HG02885 (cell line): ENCODE measurements around the gene MVB12B.

Experiments
- ATAC-seq: cut with Tn5 transposase; IDR thresholded peaks from one replicate; pipeline ENCODE4 v1.9.1; 2021; ENCODE audit warnings: mild to moderate bottlenecking; ENCODE audit not compliant: unreplicated experiment, poor library complexity

MVB12B gene

GRCh38 chr9:126354887-126355770 is 28.5 kb downstream of the MVB12B start:
- no peak for ATAC-seq

DNA sequence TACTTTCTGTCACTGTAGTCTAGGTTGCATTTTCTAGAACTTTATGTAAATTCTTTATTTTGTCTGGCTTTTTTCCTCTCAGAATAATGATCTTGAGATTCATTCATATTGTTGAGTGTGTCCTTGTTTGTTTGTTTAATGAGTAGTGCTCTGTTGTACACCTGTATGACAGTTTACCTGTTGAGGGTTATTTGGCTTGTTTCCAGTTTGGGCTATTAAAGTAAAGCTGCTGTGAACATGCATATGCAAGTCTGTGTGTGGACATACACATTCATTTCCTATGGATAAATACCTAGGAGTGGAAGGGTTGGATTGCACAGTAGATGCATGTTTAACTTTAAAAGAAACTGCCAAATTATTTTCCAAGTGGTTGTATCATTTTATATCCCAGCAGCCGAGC is 30.4 kb downstream of the MVB12B start:
- ATAC-seq = no peak

- no peak for ATAC-seq
These were observed 33.4 kb downstream of the MVB12B start for GRCh38 chr9:126360073-126360472.

DNA sequence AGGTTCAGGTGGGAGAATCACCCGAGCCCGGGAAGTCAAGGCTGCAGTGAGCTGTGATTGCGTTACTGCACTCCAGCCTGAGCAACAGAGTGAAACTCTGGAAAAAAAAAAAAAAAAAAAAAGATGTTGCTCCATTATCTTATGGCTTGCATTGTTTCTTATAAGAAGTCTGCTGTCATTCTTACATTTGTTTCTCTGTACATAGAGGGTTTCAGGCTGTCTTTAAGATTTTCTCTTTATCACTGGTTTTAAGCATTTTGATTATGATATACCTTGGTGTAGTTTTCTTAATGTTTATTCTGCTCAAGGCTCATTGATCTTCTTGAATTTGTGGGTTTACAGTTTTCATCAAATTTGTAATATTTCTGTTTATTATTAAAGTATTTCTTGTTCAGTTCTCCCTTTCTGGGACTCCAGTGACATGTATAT is 35.2 kb downstream of the MVB12B start:
- ATAC-seq = no peak

- no peak for ATAC-seq
These were observed 36.6 kb downstream of the MVB12B start for GRCh38 chr9:126363250-126363649.

- ATAC-seq = no peak
These were observed 37.4 kb downstream of the MVB12B start for GRCh38 chr9:126363847-126364671.

DNA sequence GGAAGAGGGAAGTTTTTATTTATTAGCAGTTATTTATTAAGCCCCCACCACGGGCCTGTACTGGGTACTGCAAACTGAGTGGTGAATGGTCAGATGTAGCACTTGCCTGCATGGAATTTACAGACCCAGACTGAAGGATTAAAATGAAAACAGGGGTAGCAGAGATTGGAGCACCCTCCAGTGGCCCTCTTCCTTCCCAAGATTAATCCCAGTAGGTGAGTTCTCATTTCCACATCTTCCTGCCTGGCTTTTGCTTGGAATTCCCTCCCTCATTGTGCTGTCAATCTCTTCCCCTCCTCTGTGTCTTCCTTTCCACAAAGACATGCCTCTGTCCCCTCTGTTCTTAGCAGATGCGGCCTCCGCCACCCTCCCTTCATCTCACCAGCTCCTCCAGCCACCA is 39.2 kb downstream of the MVB12B start:
- no peak for ATAC-seq

- ATAC-seq = no peak
These were observed 39.9 kb downstream of the MVB12B start for GRCh38 chr9:126366366-126367011.

DNA sequence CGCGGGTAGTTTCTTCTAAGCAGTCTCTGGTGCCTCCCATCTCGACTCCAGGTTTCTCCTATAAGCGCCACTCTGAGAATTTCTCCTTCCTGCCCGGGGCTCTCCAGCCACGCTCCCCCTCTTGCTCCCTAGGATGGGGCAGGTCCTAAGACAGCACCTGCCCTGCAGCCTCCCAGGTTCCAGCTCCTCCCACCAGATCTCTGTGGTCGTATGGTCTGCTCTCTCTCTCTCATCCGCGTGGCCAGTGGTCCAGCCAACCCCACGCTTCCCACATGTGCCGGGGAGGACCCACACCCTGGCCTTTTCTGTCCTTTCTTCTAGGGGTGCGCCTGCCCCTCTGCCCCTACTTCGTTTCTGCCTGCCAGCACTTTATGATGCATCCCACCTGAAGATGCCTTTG is 40.5 kb downstream of the MVB12B start:
- no peak for ATAC-seq

- no peak for ATAC-seq
These were observed 41.0 kb downstream of the MVB12B start for GRCh38 chr9:126367616-126368015.

- no peak for ATAC-seq
These were observed 41.4 kb downstream of the MVB12B start for GRCh38 chr9:126368020-126368419.

DNA sequence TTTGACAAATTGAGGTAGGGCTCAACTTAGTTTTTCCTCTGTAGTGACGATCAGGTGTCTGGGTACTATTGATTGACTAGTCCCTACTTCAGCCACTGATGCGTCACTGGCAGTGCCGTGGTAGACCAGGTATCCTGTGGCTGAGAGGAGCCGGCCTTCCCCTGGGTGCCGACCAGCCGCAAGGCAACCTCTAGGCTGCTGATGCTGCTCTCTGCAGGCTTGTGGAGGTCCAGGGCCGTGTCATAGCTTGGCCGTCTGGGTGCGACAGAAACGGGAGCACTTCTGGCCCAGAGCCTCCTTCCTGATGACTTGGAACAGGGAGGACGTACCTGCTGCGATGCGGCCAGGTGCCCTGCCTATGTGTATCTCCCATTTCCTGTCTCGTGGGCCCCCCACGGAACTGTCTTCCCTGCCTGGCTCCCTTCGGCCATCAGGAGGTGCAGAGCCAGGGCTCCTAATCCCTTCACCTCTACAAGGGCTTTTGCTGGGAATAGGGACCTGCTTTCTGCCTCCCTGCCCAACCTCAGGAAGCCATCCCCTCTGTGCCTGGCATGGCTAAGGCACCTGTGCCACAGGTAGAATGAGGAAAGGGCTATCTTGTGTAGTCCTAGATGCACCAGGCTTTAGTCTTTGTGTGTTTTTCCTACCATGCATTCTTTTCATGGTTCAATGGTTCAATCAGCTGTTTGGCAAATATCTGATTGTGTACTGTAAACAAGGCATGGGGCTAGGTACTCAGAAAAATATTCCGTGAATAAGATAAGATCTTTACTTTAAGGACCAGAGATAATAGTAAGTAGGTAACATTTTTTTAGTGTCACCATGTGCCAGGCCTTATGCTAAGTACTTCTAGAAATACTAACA is 44.6 kb downstream of the MVB12B start:
- no peak for ATAC-seq

DNA sequence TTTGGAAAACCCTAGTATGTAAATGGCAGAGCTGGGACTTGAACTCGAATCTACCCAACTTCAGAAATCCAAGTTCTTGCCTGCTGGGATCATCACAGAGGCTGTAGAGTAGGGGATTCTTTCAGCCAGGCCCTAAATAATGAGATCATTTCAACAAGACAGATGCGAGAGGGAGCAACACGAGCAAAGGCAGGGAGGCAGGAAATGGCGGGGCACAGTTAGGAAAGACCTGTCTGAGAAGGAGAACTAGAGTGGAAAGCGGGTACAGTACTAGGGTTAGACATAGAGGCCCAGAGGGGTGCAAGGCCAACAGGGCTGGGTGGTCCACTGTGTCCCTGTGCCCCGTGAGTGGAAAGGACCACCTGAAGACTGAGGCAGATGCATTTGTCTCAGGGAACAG is 46.1 kb downstream of the MVB12B start:
- ATAC-seq = no peak

DNA sequence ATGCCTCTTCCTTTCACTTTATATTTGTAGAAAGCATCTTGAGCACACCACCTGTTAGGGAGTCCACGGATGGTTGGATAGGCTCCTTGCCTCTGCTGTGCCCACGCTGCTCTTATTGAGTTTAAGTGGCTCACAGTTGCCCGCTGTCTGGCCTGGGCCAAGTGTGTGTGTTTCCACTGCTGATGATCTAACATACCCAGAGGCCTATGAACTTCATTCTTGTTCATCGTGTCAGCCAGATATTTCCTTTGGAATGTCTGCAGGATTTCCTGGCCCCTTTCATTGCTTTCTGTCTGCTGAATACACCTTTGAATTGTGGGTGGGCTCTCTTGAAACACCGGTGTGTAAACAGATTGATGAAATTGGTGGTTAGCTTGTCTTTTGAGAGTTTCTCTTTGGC is 46.6 kb downstream of the MVB12B start:
- ATAC-seq = no peak

DNA sequence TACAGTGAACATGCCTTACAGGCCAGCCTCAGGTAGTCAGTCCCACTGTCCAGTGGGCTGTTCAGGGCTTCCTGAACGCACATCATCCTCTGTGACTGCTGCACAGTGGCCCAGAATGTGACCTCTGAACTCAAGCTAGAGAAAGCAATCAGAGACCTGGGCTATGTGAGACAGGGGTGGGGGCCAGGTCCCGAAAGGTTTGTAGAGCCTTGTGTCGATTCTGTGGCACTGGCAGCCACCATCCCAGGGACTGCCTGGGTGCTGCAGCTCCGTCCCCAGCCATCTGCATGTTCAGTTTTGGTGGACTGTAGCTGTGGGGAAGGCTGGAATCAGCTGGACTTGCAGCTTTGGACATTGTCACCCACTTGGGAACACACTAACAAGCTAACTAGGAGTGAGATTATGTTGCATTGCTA is 47.7 kb downstream of the MVB12B start:
- no peak for ATAC-seq

GRCh38 chr9:126375386-126375785 is 48.8 kb downstream of the MVB12B start:
- ATAC-seq = no peak

DNA sequence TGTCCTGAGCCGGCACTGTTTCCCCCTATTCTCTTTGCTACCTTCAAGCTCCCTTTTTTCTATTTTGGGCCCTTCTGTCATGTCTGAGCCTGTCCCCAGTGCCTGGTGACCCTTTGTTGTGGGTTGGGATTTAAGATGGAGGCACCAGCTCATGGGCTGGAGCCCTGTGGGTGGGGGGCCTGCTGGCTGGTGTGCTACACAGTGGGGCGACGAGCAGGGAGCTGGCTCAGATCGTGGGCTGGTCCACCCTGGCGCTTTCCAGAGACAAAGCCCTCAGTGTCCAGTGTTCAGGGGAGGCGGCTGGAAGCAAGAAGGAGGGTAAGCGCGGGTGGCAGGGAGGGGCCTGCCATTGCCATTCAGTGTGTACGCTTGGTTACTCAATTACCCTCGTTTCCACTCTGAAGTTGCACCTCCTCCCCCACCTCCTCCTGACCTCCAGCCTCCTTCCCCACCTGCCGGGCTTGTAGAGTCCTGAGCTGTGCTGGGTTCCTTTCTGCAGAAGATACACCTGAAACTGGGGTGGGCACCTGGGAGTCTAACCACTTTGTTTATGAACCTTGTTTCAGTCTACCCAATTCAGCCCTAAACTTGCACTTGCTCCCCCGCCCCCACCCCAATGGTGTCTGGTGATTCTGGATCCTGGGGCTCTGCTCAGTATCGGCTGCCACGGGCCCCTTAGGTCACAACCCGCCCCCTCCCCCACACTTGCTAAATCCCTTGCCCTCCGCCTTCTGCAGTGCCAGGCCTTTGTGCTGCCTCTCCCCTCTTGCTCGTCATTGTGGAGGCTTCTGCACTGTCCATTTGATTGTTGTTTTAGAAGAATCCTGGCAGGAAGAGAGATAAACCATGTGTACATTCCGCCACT is 49.9 kb downstream of the MVB12B start:
- no peak for ATAC-seq

DNA sequence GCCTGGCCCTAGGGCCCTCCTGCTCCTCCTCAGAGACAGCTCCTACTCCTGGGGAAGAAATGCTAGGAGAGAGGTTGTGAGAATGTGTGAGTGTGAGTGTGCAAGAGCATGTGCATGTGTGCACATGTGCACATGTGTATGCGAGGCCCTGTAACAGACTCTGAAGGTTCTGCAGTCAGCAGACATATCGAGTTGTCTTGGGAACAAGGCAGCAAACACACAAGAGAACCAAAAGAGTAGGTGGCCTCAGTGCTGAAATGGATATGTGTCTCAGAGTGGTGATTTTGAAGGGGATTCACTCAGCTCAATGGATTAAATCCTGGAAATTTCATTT is 50.5 kb downstream of the MVB12B start:
- ATAC-seq = no peak

DNA sequence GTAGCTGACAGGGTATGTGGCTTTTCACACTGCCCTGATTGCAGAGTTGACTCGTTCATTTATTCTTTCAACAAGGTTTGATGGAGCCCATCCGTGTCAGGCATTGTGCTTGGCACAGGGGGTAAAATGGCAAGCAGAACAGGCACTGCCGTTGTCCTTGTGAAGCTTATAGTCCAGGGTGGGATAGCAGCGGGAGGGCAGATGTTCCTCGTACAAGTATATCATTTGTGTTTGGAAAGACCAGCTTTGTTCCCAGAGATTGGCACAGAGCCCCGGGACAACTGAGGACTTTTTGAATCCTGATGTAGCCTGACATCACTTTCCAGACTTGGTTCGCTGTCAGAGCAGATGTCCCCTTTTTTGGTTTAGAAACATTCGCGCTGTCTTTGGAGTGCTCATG is 50.9 kb downstream of the MVB12B start:
- no peak for ATAC-seq
